GM08714 (cell line): ENCODE measurements around the gene CSNK1E.

Experiments used
- H3K4me3 ChIP-seq: fragments of 200-500 bp; sonication (Bioruptor generic); 2 replicates; pipeline ENCODE4 v1.5.1; 2014; ENCODE audit warnings: mild to moderate bottlenecking, low read length, inconsistent platforms
- ZNF274 ChIP-seq: IDR thresholded peaks from 2 replicates; pipeline ENCODE4 v1.6.1; 2012; ENCODE audit warnings: mild to moderate bottlenecking, low read depth, low read length

Gene CSNK1E

GRCh38 chr22:38289583-38290082 lies 27.6 kb downstream of the CSNK1E start:
- H3K4me3 ChIP-seq: no peak overlapping the region
- TF ChIP-seq ZNF274: no peak

- TF ChIP-seq ZNF274: no peak
- no peak overlapping the region for H3K4me3 ChIP-seq
These were observed 30.1 kb downstream of the CSNK1E start for GRCh38 chr22:38286915-38287669.

- H3K4me3 ChIP-seq: no peak overlapping the region
- no peak for TF ChIP-seq ZNF274
These were observed 32.2 kb downstream of the CSNK1E start for GRCh38 chr22:38285018-38285417.

GRCh38 chr22:38284042-38284402 lies 33.2 kb downstream of the CSNK1E start:
- TF ChIP-seq ZNF274: no peak
- H3K4me3 ChIP-seq: no peak overlapping the region

- no peak for TF ChIP-seq ZNF274
- H3K4me3 ChIP-seq: no peak overlapping the region
These were observed 34.8 kb downstream of the CSNK1E start for GRCh38 chr22:38282397-38282796.

- no peak for TF ChIP-seq ZNF274
- H3K4me3 ChIP-seq: no peak overlapping the region
These were observed 41.1 kb downstream of the CSNK1E start for GRCh38 chr22:38276166-38276565.

- peak overlapping the region; percentile 86 for H3K4me3 ChIP-seq
- no peak for TF ChIP-seq ZNF274
These were observed 44.0 kb downstream of the CSNK1E start for GRCh38 chr22:38273135-38273826.

GRCh38 chr22:38272373-38273134 lies 44.7 kb downstream of the CSNK1E start, which contains the start of gene TMEM184B:
TMEM184B (minus strand) TSS chr22:38273010; CDS start chr22:38247961, 25,049 bp downstream.
- no peak for TF ChIP-seq ZNF274
- peak within 1 kb of the TSS; percentile 86 for H3K4me3 ChIP-seq

GRCh38 chr22:38271927-38272372 lies 45.3 kb downstream of the CSNK1E start:
- H3K4me3 ChIP-seq: peak overlapping the region; percentile 86
- TF ChIP-seq ZNF274: no peak

GRCh38 chr22:38271101-38271500 lies 46.1 kb downstream of the CSNK1E start:
- no peak for TF ChIP-seq ZNF274
- H3K4me3 ChIP-seq: no peak overlapping the region

- no peak for TF ChIP-seq ZNF274
- H3K4me3 ChIP-seq: no peak overlapping the region
These were observed 46.9 kb downstream of the CSNK1E start for GRCh38 chr22:38270091-38270992.

- H3K4me3 ChIP-seq: no peak overlapping the region
- TF ChIP-seq ZNF274: no peak
These were observed 47.8 kb downstream of the CSNK1E start for GRCh38 chr22:38269466-38269865.

GRCh38 chr22:38267086-38267485 lies 50.1 kb downstream of the CSNK1E start:
- TF ChIP-seq ZNF274: no peak
- no peak overlapping the region for H3K4me3 ChIP-seq

- H3K4me3 ChIP-seq: no peak overlapping the region
- TF ChIP-seq ZNF274: no peak
These were observed 51.1 kb downstream of the CSNK1E start for GRCh38 chr22:38266120-38266519.
